SK-N-MC (cell line): ENCODE data around the gene SDF4.

Experiments
- EZH2 ChIP-seq: fragments of 200-600 bp; sonication (generic); IDR thresholded peaks from one replicate; pipeline ENCODE4 v1.6.1; 2017; ENCODE audit warnings: antibody characterized with exemption
- POLR2AphosphoS5 ChIP-seq: IDR thresholded peaks from 2 replicates; pipeline ENCODE4 v1.6.1; 2012; ENCODE audit warnings: mild to moderate bottlenecking, low read depth, low read length, borderline replicate concordance

GRCh38 chr1:1203561-1204424, 28.0 kb downstream of the SDF4 start:
- TF ChIP-seq POLR2AphosphoS5, result no peak
- TF ChIP-seq EZH2, result no peak
